ENCODE measurements around the gene LENG9.

LENG9 gene

GRCh38 chr19:54457773-54458647 lies 5.6 kb downstream of the LENG9 start:
- ATAC-seq: no peak
- Mint-ChIP-seq H3K4me3 (no peak overlapping the region), H3K36me3 (ENCODE audit: low read depth) (peaks cover 42% of the 10 kb centered on the region), H3K9me3 (no peaks in the 10 kb centered on the region), H3K4me1 (peaks cover 27% of the 10 kb centered on the region), H3K27ac (peak overlapping the region; percentile 18), H3K27me3 (no peaks in the 10 kb centered on the region)
- no peak for DNase-seq

GRCh38 chr19:54456423-54457373 lies 6.9 kb downstream of the LENG9 start:
- Mint-ChIP-seq H3K36me3 (ENCODE audit: low read depth) (peaks cover 45% of the 10 kb centered on the region), H3K27ac (no peak overlapping the region), H3K9me3 (no peaks in the 10 kb centered on the region), H3K4me1 (peaks cover 26% of the 10 kb centered on the region), H3K27me3 (no peaks in the 10 kb centered on the region), H3K4me3 (no peak overlapping the region)
- no peak for ATAC-seq
- DNase-seq: no peak

GRCh38 chr19:54455786-54456422 lies 7.7 kb downstream of the LENG9 start:
- ATAC-seq (no peak), DNase-seq (no peak)
- Mint-ChIP-seq H3K27me3 (no peaks in the 10 kb centered on the region), H3K4me3 (no peak overlapping the region), H3K9me3 (no peaks in the 10 kb centered on the region), H3K27ac (no peak overlapping the region), H3K36me3 (ENCODE audit: low read depth) (peaks cover 53% of the 10 kb centered on the region), H3K4me1 (peaks cover 30% of the 10 kb centered on the region)

- DNase-seq (no peak), ATAC-seq (no peak)
- Mint-ChIP-seq H3K4me3 (no peak overlapping the region), H3K36me3 (ENCODE audit: low read depth) (peaks cover 61% of the 10 kb centered on the region), H3K9me3 (no peaks in the 10 kb centered on the region), H3K4me1 (peaks cover 38% of the 10 kb centered on the region), H3K27me3 (no peaks in the 10 kb centered on the region), H3K27ac (no peak overlapping the region)
Measured at GRCh38 chr19:54454781-54455675, 8.6 kb downstream of the LENG9 start.

- Mint-ChIP-seq H3K9me3 (no peaks in the 10 kb centered on the region), H3K4me1 (peaks cover 37% of the 10 kb centered on the region), H3K27me3 (peaks cover 2% of the 10 kb centered on the region), H3K4me3 (no peak overlapping the region), H3K36me3 (ENCODE audit: low read depth) (peaks cover 61% of the 10 kb centered on the region), H3K27ac (no peak overlapping the region)
- DNase-seq: no peak
- ATAC-seq: no peak
Measured at GRCh38 chr19:54453921-54454780, 9.4 kb downstream of the LENG9 start.

GRCh38 chr19:54452626-54453025 lies 11.0 kb downstream of the LENG9 start:
- Mint-ChIP-seq H3K27ac (peak overlapping the region; percentile 40), H3K9me3 (no peaks in the 10 kb centered on the region), H3K4me3 (no peak overlapping the region), H3K36me3 (ENCODE audit: low read depth) (peaks cover 52% of the 10 kb centered on the region), H3K4me1 (peaks cover 37% of the 10 kb centered on the region), H3K27me3 (peaks cover 5% of the 10 kb centered on the region)
- DNase-seq: no peak
- no peak for ATAC-seq

GRCh38 chr19:54451997-54452396 lies 11.6 kb downstream of the LENG9 start:
- Mint-ChIP-seq H3K27me3 (peaks cover 5% of the 10 kb centered on the region), H3K4me1 (peaks cover 43% of the 10 kb centered on the region), H3K4me3 (no peak overlapping the region), H3K27ac (no peak overlapping the region), H3K36me3 (ENCODE audit: low read depth) (peaks cover 52% of the 10 kb centered on the region), H3K9me3 (no peaks in the 10 kb centered on the region)
- DNase-seq: no peak
- no peak for ATAC-seq

- H3K4me1 Mint-ChIP-seq: peaks cover 43% of the 10 kb centered on the region
- H3K27ac Mint-ChIP-seq: peak overlapping the region; percentile 99
- H3K9me3 Mint-ChIP-seq: no peaks in the 10 kb centered on the region
Measured at GRCh38 chr19:54451331-54451871, 12.2 kb downstream of the LENG9 start.

GRCh38 chr19:54449701-54450069 lies 13.9 kb downstream of the LENG9 start:
- no peaks in the 10 kb centered on the region for H3K9me3 Mint-ChIP-seq
- H3K4me1 Mint-ChIP-seq: peaks cover 46% of the 10 kb centered on the region
- no peak for DNase-seq
- peak overlapping the region; percentile 91 for H3K4me3 Mint-ChIP-seq
- no peak for ATAC-seq
- peaks cover 5% of the 10 kb centered on the region for H3K27me3 Mint-ChIP-seq
- H3K36me3 Mint-ChIP-seq (ENCODE audit: low read depth): peaks cover 45% of the 10 kb centered on the region
- peak overlapping the region; percentile 99 for H3K27ac Mint-ChIP-seq

More at GRCh38 chr19:54451331-54451871, 12.2 kb downstream of the LENG9 start:
- peaks cover 5% of the 10 kb centered on the region for H3K27me3 Mint-ChIP-seq
- DNase-seq (no peak), ATAC-seq (no peak)
- peaks cover 51% of the 10 kb centered on the region for H3K36me3 Mint-ChIP-seq (ENCODE audit: low read depth)
- peak overlapping the region; percentile 91 for H3K4me3 Mint-ChIP-seq

- Mint-ChIP-seq H3K27ac (peak within 1 kb of the TSS; percentile 99), H3K9me3 (no peaks in the 10 kb centered on the region), H3K36me3 (ENCODE audit: low read depth) (peaks cover 46% of the 10 kb centered on the region), H3K4me3 (peak within 1 kb of the TSS; percentile 91), H3K4me1 (peaks cover 46% of the 10 kb centered on the region), H3K27me3 (peaks cover 5% of the 10 kb centered on the region)
- ATAC-seq: peak; percentile 91
- peak; percentile 95 for DNase-seq
Measured at GRCh38 chr19:54448774-54449700, 14.5 kb downstream of the LENG9 start, which contains the start of gene LENG8. Gene LENG8, plus strand, starts transcription at chr19:54449199. Its CDS starts 2,146 bp downstream, at chr19:54451345.

GRCh38 chr19:54448040-54448773 lies 15.4 kb downstream of the LENG9 start:
- Mint-ChIP-seq H3K27ac (peak overlapping the region; percentile 99), H3K27me3 (peaks cover 5% of the 10 kb centered on the region), H3K9me3 (no peaks in the 10 kb centered on the region), H3K36me3 (ENCODE audit: low read depth) (peaks cover 42% of the 10 kb centered on the region), H3K4me1 (peaks cover 46% of the 10 kb centered on the region), H3K4me3 (peak overlapping the region; percentile 91)
- DNase-seq (peak; percentile 61), ATAC-seq (peak; percentile 33)

Data from activated naive CD8-positive, alpha-beta T cell treated with anti-CD3 and anti-CD28 coated beads, Interleukin-2, amount 50 U/mL, for 24 hours (primary cell).